ENCODE data around the gene CDKL1.

CDKL1 gene

GRCh38 chr14:50389668-50390441 lies 6.8 kb downstream of the CDKL1 start:
- H3K27me3 ChIP-seq (ENCODE audit: insufficient read depth, low read length, poor library complexity): no peaks in the 10 kb centered on the region
- H3K9ac ChIP-seq (ENCODE audit: low read depth, low read length): no peak overlapping the region
- no peak for TF ChIP-seq CTCF (IDR thresholded peaks at IDR 0.05; ENCODE audit: borderline replicate concordance, extremely low read depth, low read length, poor library complexity, severe bottlenecking)
- no peak for TF ChIP-seq EZH2 (IDR thresholded peaks at IDR 0.05; ENCODE audit: borderline replicate concordance, low read depth, low read length, severe bottlenecking)
- H3K4me1 ChIP-seq (ENCODE audit: insufficient read depth, low read length): no peaks in the 10 kb centered on the region
- no peak for ATAC-seq (ENCODE audit: insufficient read depth, low read depth)
- H3K9me3 ChIP-seq (ENCODE audit: insufficient read depth, low read length, severe bottlenecking): no peaks in the 10 kb centered on the region
- H3K79me2 ChIP-seq (ENCODE audit: insufficient read depth, low read length): no peaks in the 10 kb centered on the region
- H3K27ac ChIP-seq (ENCODE audit: low read length): no peak overlapping the region
- H2AFZ ChIP-seq (ENCODE audit: low read depth, low read length): no peak overlapping the region
- H3K36me3 ChIP-seq (ENCODE audit: insufficient read depth, low read length): no peaks in the 10 kb centered on the region
- H4K20me1 ChIP-seq (ENCODE audit: insufficient read depth, low read length): no peaks in the 10 kb centered on the region
- no peak overlapping the region for H3K4me2 ChIP-seq (ENCODE audit: insufficient read depth, low read length)
- no peak overlapping the region for H3K4me3 ChIP-seq (ENCODE audit: low read depth in 1 of 2, low read length in 2 of 2)
- DNase-seq: no peak

GRCh38 chr14:50388256-50388931 lies 8.3 kb downstream of the CDKL1 start:
- no peak for ATAC-seq (ENCODE audit: insufficient read depth, low read depth)
- H3K27me3 ChIP-seq (ENCODE audit: insufficient read depth, low read length, poor library complexity): no peaks in the 10 kb centered on the region
- no peak overlapping the region for H3K4me3 ChIP-seq (ENCODE audit: low read depth in 1 of 2, low read length in 2 of 2)
- H3K79me2 ChIP-seq (ENCODE audit: insufficient read depth, low read length): no peaks in the 10 kb centered on the region
- no peaks in the 10 kb centered on the region for H3K36me3 ChIP-seq (ENCODE audit: insufficient read depth, low read length)
- no peak overlapping the region for H2AFZ ChIP-seq (ENCODE audit: low read depth, low read length)
- H4K20me1 ChIP-seq (ENCODE audit: insufficient read depth, low read length): no peaks in the 10 kb centered on the region
- H3K9ac ChIP-seq (ENCODE audit: low read depth, low read length): no peak overlapping the region
- TF ChIP-seq EZH2 (IDR thresholded peaks at IDR 0.05; ENCODE audit: borderline replicate concordance, low read depth, low read length, severe bottlenecking) (no peak), CTCF (IDR thresholded peaks at IDR 0.05; ENCODE audit: borderline replicate concordance, extremely low read depth, low read length, poor library complexity, severe bottlenecking) (no peak)
- no peak overlapping the region for H3K4me2 ChIP-seq (ENCODE audit: insufficient read depth, low read length)
- H3K27ac ChIP-seq (ENCODE audit: low read length): no peak overlapping the region
- no peaks in the 10 kb centered on the region for H3K9me3 ChIP-seq (ENCODE audit: insufficient read depth, low read length, severe bottlenecking)
- DNase-seq: no peak
- no peaks in the 10 kb centered on the region for H3K4me1 ChIP-seq (ENCODE audit: insufficient read depth, low read length)

GRCh38 chr14:50387548-50387947 lies 9.1 kb downstream of the CDKL1 start:
- no peaks in the 10 kb centered on the region for H3K79me2 ChIP-seq (ENCODE audit: insufficient read depth, low read length)
- H3K36me3 ChIP-seq (ENCODE audit: insufficient read depth, low read length): no peaks in the 10 kb centered on the region
- no peak overlapping the region for H2AFZ ChIP-seq (ENCODE audit: low read depth, low read length)
- DNase-seq (no peak), ATAC-seq (ENCODE audit: insufficient read depth, low read depth) (no peak)
- H3K4me2 ChIP-seq (ENCODE audit: insufficient read depth, low read length): no peak overlapping the region
- H3K4me1 ChIP-seq (ENCODE audit: insufficient read depth, low read length): no peaks in the 10 kb centered on the region
- H3K27ac ChIP-seq (ENCODE audit: low read length): no peak overlapping the region
- no peak overlapping the region for H3K4me3 ChIP-seq (ENCODE audit: low read depth in 1 of 2, low read length in 2 of 2)
- no peaks in the 10 kb centered on the region for H3K9me3 ChIP-seq (ENCODE audit: insufficient read depth, low read length, severe bottlenecking)
- H3K9ac ChIP-seq (ENCODE audit: low read depth, low read length): no peak overlapping the region
- no peaks in the 10 kb centered on the region for H4K20me1 ChIP-seq (ENCODE audit: insufficient read depth, low read length)
- TF ChIP-seq EZH2 (IDR thresholded peaks at IDR 0.05; ENCODE audit: borderline replicate concordance, low read depth, low read length, severe bottlenecking): no peak
- TF ChIP-seq CTCF (IDR thresholded peaks at IDR 0.05; ENCODE audit: borderline replicate concordance, extremely low read depth, low read length, poor library complexity, severe bottlenecking): no peak
- H3K27me3 ChIP-seq (ENCODE audit: insufficient read depth, low read length, poor library complexity): no peaks in the 10 kb centered on the region

All from DND-41 (cell line).